Islet precursor cell (in vitro differentiated cells): ENCODE results near the gene SPINT1.
"Not testable (repeated sequence)": the region's sequence is repeated elsewhere in the genome, so short reads cannot be mapped to it uniquely, and the experiment has no call there.

Experiments used
- DNase-seq: peaks from one replicate; pipeline ENCODE4 v3.0.0-alpha.2; 2018

The SPINT1 gene

GRCh38 chr15:40830884-40831283, 13.0 kb upstream of the SPINT1 start:
- no peak for DNase-seq

- DNase-seq, result no peak
These were observed 12.0 kb upstream of the SPINT1 start for GRCh38 chr15:40831861-40832260.

GRCh38 chr15:40832903-40833302, 10.9 kb upstream of the SPINT1 start:
- DNase-seq, result no peak

- no peak for DNase-seq
These were observed 7.8 kb upstream of the SPINT1 start for GRCh38 chr15:40836020-40836419.

GRCh38 chr15:40838756-40839155, 5.1 kb upstream of the SPINT1 start:
- no peak for DNase-seq

- no peak for DNase-seq
These were observed 2.1 kb upstream of the SPINT1 start for GRCh38 chr15:40841741-40842140.

- DNase-seq, result no peak
These were observed 475 bp upstream of the SPINT1 start for GRCh38 chr15:40843261-40843884.

- peak; percentile 76 for DNase-seq
These were observed 815 bp downstream of the SPINT1 start for GRCh38 chr15:40844696-40845030.

GRCh38 chr15:40845036-40845435, 1.2 kb downstream of the SPINT1 start:
- no peak for DNase-seq

GRCh38 chr15:40845511-40846284, 1.9 kb downstream of the SPINT1 start:
- DNase-seq, result peak; percentile 97

GRCh38 chr15:40846841-40847222, 3.0 kb downstream of the SPINT1 start:
- no peak for DNase-seq

- DNase-seq, result peak; percentile 97
These were observed 3.5 kb downstream of the SPINT1 start for GRCh38 chr15:40847223-40847961.

- no peak for DNase-seq
These were observed 6.8 kb downstream of the SPINT1 start for GRCh38 chr15:40850576-40851112.

GRCh38 chr15:40852529-40852928, 8.7 kb downstream of the SPINT1 start:
- peak; percentile 34 for DNase-seq

GRCh38 chr15:40853241-40853890, 9.5 kb downstream of the SPINT1 start:
- DNase-seq, result peak; percentile 37

GRCh38 chr15:40854161-40854560, 10.3 kb downstream of the SPINT1 start:
- peak; percentile 43 for DNase-seq

GRCh38 chr15:40855706-40856234, 11.9 kb downstream of the SPINT1 start:
- DNase-seq, result no peak

- DNase-seq, result no peak
These were observed 12.9 kb downstream of the SPINT1 start for GRCh38 chr15:40856746-40857145.

GRCh38 chr15:40857601-40858341, 13.9 kb downstream of the SPINT1 start:
- peak; percentile 98 for DNase-seq

- DNase-seq, result no peak
These were observed 14.9 kb downstream of the SPINT1 start for GRCh38 chr15:40858706-40859105.

- peak; percentile 95 for DNase-seq
These were observed 15.5 kb downstream of the SPINT1 start for GRCh38 chr15:40859206-40859851.

- not testable (repeated sequence) for DNase-seq
These were observed 17.3 kb downstream of the SPINT1 start for GRCh38 chr15:40861147-40861546.
